PC-9 (cell line): ENCODE results near the gene ECSIT. TPM values are rescaled to one million over a fixed set of nuclear protein-coding genes. Genes with fewer than 3 reads are reported as not detected.

ENCODE experiments used
- BruUV-seq: library from RNA; stranded (reverse); fragments of 400-500 nt; replicated peaks from 2 replicates; lab custom pipeline; 2021; lab: Mats Ljungman, UMichigan
- CTCF ChIA-PET: fragments of 300-600 bp; sonication (Branson Sonifier 250); formaldehyde crosslinking; loops from one replicate; lab custom pipeline; 2022; ENCODE audit warnings: antibody characterized with exemption; lab: Charles Lee
- POLR2A ChIA-PET: fragments of 300-600 bp; sonication (Branson Sonifier 250); formaldehyde crosslinking; loops from one replicate; lab custom pipeline; 2022; ENCODE audit warnings: antibody characterized with exemption; ENCODE audit not compliant: unreplicated experiment; lab: Charles Lee
- DNase-seq, 2 experiments: peaks; one replicate each; pipeline versions ENCODE4 v3.0.0 to v3.0.0-alpha.2; 2015 to 2022; ENCODE audit warnings: mixed read lengths in 1 of 2
- H2AFZ ChIP-seq: fragments of 200-600 bp; sonication (generic); 2 replicates; pipeline ENCODE4 v1.8.1; 2017; ENCODE audit warnings: antibody characterized with exemption
- H3F3A ChIP-seq: fragments of 200-600 bp; sonication (generic); 2 replicates; pipeline ENCODE4 v1.8.1; 2017; ENCODE audit warnings: antibody characterized with exemption, mild to moderate bottlenecking, low read depth; ENCODE audit not compliant: insufficient read depth
- H3K27ac ChIP-seq: fragments of 200-600 bp; sonication (generic); 2 replicates; pipeline ENCODE4 v1.6.1; 2016; ENCODE audit warnings: mixed run types
- H3K27me3 ChIP-seq: fragments of 200-600 bp; sonication (generic); 2 replicates; pipeline ENCODE4 v1.6.1; 2016; ENCODE audit warnings: low read depth, mixed run types; ENCODE audit not compliant: insufficient read depth
- H3K36me3 ChIP-seq: fragments of 200-600 bp; sonication (generic); 2 replicates; pipeline ENCODE4 v1.6.1; 2016; ENCODE audit warnings: low read depth, mixed run types
- H3K4me1 ChIP-seq: fragments of 200-600 bp; sonication (generic); replicated peaks from 2 replicates; pipeline ENCODE4 v1.6.1; 2016; ENCODE audit warnings: mixed run types; ENCODE audit not compliant: insufficient read depth
- H3K4me2 ChIP-seq: fragments of 200-600 bp; sonication (generic); 2 replicates; pipeline ENCODE4 v1.6.1; 2017; ENCODE audit warnings: mixed run types
- H3K4me3 ChIP-seq: fragments of 200-600 bp; sonication (generic); 2 replicates; pipeline ENCODE4 v1.6.1; 2016; ENCODE audit warnings: mixed run types
- H3K79me2 ChIP-seq: fragments of 200-600 bp; sonication (generic); 2 replicates; pipeline ENCODE4 v1.6.1; 2017; ENCODE audit warnings: low read depth, mixed run types
- H3K9me2 ChIP-seq: fragments of 200-600 bp; sonication (generic); 2 replicates; pipeline ENCODE4 v1.8.1; 2017; ENCODE audit warnings: mild to moderate bottlenecking; ENCODE audit not compliant: insufficient read depth
- H3K9me3 ChIP-seq: fragments of 200-600 bp; sonication (generic); 2 replicates; pipeline ENCODE4 v1.8.1; 2016; ENCODE audit warnings: low read depth; ENCODE audit not compliant: insufficient read depth
- H4K20me1 ChIP-seq: fragments of 200-600 bp; sonication (generic); 2 replicates; pipeline ENCODE4 v1.8.1; 2017; ENCODE audit not compliant: insufficient read depth
- CTCF ChIP-seq: fragments of 200-600 bp; sonication (generic); conservative IDR thresholded peaks from 2 replicates; pipeline ENCODE4 v1.6.1; 2017; ENCODE audit warnings: mixed run types, antibody characterized with exemption, mild to moderate bottlenecking, moderate library complexity
- EZH2 ChIP-seq: fragments of 200-600 bp; sonication (generic); IDR thresholded peaks from 2 replicates; pipeline ENCODE4 v1.8.0; 2017; ENCODE audit warnings: antibody characterized with exemption, low read depth
- intact Hi-C: fragments of 100-400 bp; cut with micrococcal nuclease; formaldehyde crosslinking; loops from one replicate; pipeline ENCODE4 v1.10.0; 2022; ENCODE audit not compliant: unreplicated experiment
- total RNA-seq: library from RNA; stranded (reverse); gene quantifications from 2 replicates; pipeline ENCODE4 v1.2.3, GENCODE V29; 2021

Gene ECSIT
- total RNA-seq, 1 experiment from 2014 or later = 42.4 TPM

GRCh38 chr19:11540645-11541044 is 11.7 kb upstream of the ECSIT start:
- no peaks in the 10 kb centered on the region for H3K79me2 ChIP-seq
- peaks cover 21% of the 10 kb centered on the region; the same call in 1 of the 2 replicates for H3F3A ChIP-seq
- no peaks in the 10 kb centered on the region for H3K36me3 ChIP-seq
- no peak overlapping the region for H3K4me2 ChIP-seq
- no peak overlapping the region for H3K27ac ChIP-seq
- ChIA-PET CTCF (interaction anchor here (0.6 kb wide), 1 partner anchor 93 kb away, joined by 3 read pairs; no protein-coding TSS in a partner anchor), POLR2A (no interaction called here)
- H3K4me3 ChIP-seq = no peak overlapping the region
- intact Hi-C loops = no loop called here
- H2AFZ ChIP-seq = no peak overlapping the region
- H3K27me3 ChIP-seq = no peaks in the 10 kb centered on the region
- no peak for TF ChIP-seq CTCF
- TF ChIP-seq EZH2 = no peak
- H3K9me2 ChIP-seq = no peaks in the 10 kb centered on the region
- no peak for DNase-seq
- H3K4me1 ChIP-seq = peaks cover 3% of the 10 kb centered on the region
- no peaks in the 10 kb centered on the region for H4K20me1 ChIP-seq
- no TSS peak for BruUV-seq
- H3K9me3 ChIP-seq = no peaks in the 10 kb centered on the region

- H3K79me2 ChIP-seq = no peaks in the 10 kb centered on the region
- H3K4me3 ChIP-seq = no peak overlapping the region
- peaks cover 25% of the 10 kb centered on the region; the same call in 1 of the 2 replicates for H3F3A ChIP-seq
- ChIA-PET POLR2A (no interaction called here), CTCF (interaction anchor here (0.6 kb wide), 1 partner anchor 93 kb away, joined by 3 read pairs; no protein-coding TSS in a partner anchor)
- H3K4me2 ChIP-seq = no peak overlapping the region
- intact Hi-C loops = no loop called here
- no peaks in the 10 kb centered on the region for H3K9me2 ChIP-seq
- BruUV-seq = no TSS peak
- H4K20me1 ChIP-seq = no peaks in the 10 kb centered on the region
- peaks cover 4% of the 10 kb centered on the region for H3K4me1 ChIP-seq
- H3K27me3 ChIP-seq = no peaks in the 10 kb centered on the region
- no peak for DNase-seq
- no peak overlapping the region for H3K27ac ChIP-seq
- TF ChIP-seq EZH2 (no peak), CTCF (no peak)
- no peak overlapping the region for H2AFZ ChIP-seq
- no peaks in the 10 kb centered on the region for H3K9me3 ChIP-seq
- no peaks in the 10 kb centered on the region for H3K36me3 ChIP-seq
Measured at GRCh38 chr19:11539495-11540365, 10.8 kb upstream of the ECSIT start.

GRCh38 chr19:11538232-11539036 is 9.5 kb upstream of the ECSIT start, which contains the start of gene CNN1:
Gene CNN1, plus strand, starts transcription at chr19:11538851. Its CDS starts 77 bp downstream, at chr19:11538928.
- no peak within 1 kb of the TSS for H2AFZ ChIP-seq
- H3K27me3 ChIP-seq = no peaks in the 10 kb centered on the region
- H3K36me3 ChIP-seq = no peaks in the 10 kb centered on the region
- intact Hi-C loops = no loop called here
- peaks cover 30% of the 10 kb centered on the region; the same call in 1 of the 2 replicates for H3F3A ChIP-seq
- no peak within 1 kb of the TSS for H3K27ac ChIP-seq
- ChIA-PET POLR2A (no interaction called here), CTCF (interaction anchor here (0.5 to 0.6 kb wide), 3 partner anchors 20 to 79 kb away, joined by 3 to 8 read pairs (median 3); partner anchors contain the start of gene ELOF1)
- H3K4me1 ChIP-seq = peaks cover 4% of the 10 kb centered on the region
- H3K9me2 ChIP-seq = no peaks in the 10 kb centered on the region
- no TSS peak for BruUV-seq
- H4K20me1 ChIP-seq = no peaks in the 10 kb centered on the region
- H3K79me2 ChIP-seq = no peaks in the 10 kb centered on the region
- no peak within 1 kb of the TSS for H3K4me3 ChIP-seq
- H3K4me2 ChIP-seq = no peak within 1 kb of the TSS
- no peak for DNase-seq
- no peaks in the 10 kb centered on the region for H3K9me3 ChIP-seq
- no peak for TF ChIP-seq CTCF
- no peak for TF ChIP-seq EZH2
